AG09309 (cell line): ENCODE results near the gene U2AF1L4.

ENCODE experiments used
- DNase-seq: peaks from one replicate; pipeline ENCODE4 v3.0.0-alpha.2; 2010; ENCODE audit warnings: low read depth
- H3K4me3 ChIP-seq: 2 replicates; pipeline ENCODE4 v1.5.1; 2011; ENCODE audit warnings: mild to moderate bottlenecking, low read depth, low read length, moderate library complexity; ENCODE audit not compliant: control insufficient read depth
- CTCF ChIP-seq: IDR thresholded peaks from 2 replicates; pipeline ENCODE4 v1.5.1; 2011; ENCODE audit warnings: mild to moderate bottlenecking, low read depth, low read length, inconsistent platforms; ENCODE audit not compliant: insufficient read depth, control insufficient read depth; ENCODE audit errors: missing control alignments

U2AF1L4 gene

GRCh38 chr19:35764432-35765315 lies 19.5 kb upstream of the U2AF1L4 start:
- no peak overlapping the region for H3K4me3 ChIP-seq
- DNase-seq = no peak

GRCh38 chr19:35760711-35761349 lies 15.6 kb upstream of the U2AF1L4 start:
- no peak for TF ChIP-seq CTCF
- H3K4me3 ChIP-seq = no peak overlapping the region
- DNase-seq = no peak

More at GRCh38 chr19:35764432-35765315, 19.5 kb upstream of the U2AF1L4 start:
- no peak for TF ChIP-seq CTCF

GRCh38 chr19:35759697-35760096 lies 14.5 kb upstream of the U2AF1L4 start:
- TF ChIP-seq CTCF = no peak
- H3K4me3 ChIP-seq = no peak overlapping the region
- DNase-seq = no peak

- peak within 1 kb of the TSS; percentile 83 for H3K4me3 ChIP-seq
- no peak for TF ChIP-seq CTCF
- DNase-seq = peak; percentile 99
Observed at GRCh38 chr19:35757749-35758608, 12.8 kb upstream of the U2AF1L4 start, which contains the start of gene PROSER3. PROSER3 (plus strand) TSS chr19:35758176; CDS start chr19:35758216, 40 bp downstream.

GRCh38 chr19:35757231-35757748 lies 12.1 kb upstream of the U2AF1L4 start:
- DNase-seq = peak; percentile 57
- TF ChIP-seq CTCF = no peak

More at GRCh38 chr19:35757231-35757748, 12.1 kb upstream of the U2AF1L4 start:
- H3K4me3 ChIP-seq = peak overlapping the region; percentile 55
